Liver (tissue), 3 donors: ENCODE results near the gene CFAP74.
A peak's percentile ranks its signal among the peaks of the same experiment; 100 is the strongest.

ENCODE experiments used
- CTCF ChIP-seq: fragments of 150-350 bp; IDR thresholded peaks from 2 replicates; pipeline ENCODE4 v1.5.1; 2017; ENCODE audit warnings: improper control_type of control experiment, low read depth, low read length; ENCODE audit not compliant: missing input control
- EGR1 ChIP-seq, 2 donors: IDR thresholded peaks; 2 replicates each; pipeline ENCODE4 v1.6.1; 2016 to 2018; ENCODE audit warnings: antibody characterized with exemption in 2 of 2, low read depth in 2 of 2
- GABPA ChIP-seq, 2 donors: IDR thresholded peaks in 1 of 2; conservative IDR thresholded peaks in 1 of 2; 2 replicates each; pipeline ENCODE4 v1.6.1; 2016; ENCODE audit warnings: antibody characterized with exemption in 2 of 2, mild to moderate bottlenecking in 1 of 2, moderate library complexity in 1 of 2
- JUND ChIP-seq, 2 donors: IDR thresholded peaks; 2 replicates each; pipeline ENCODE4 v1.6.1; 2016; ENCODE audit warnings: antibody characterized with exemption in 2 of 2
- NR2F2 ChIP-seq: IDR thresholded peaks from 2 replicates; pipeline ENCODE4 v1.6.1; 2016; ENCODE audit warnings: antibody characterized with exemption
- RAD21 ChIP-seq, 2 donors: IDR thresholded peaks; 2 replicates each; pipeline ENCODE4 v1.6.1; 2016; ENCODE audit warnings: antibody characterized with exemption in 2 of 2, mild to moderate bottlenecking in 2 of 2
- RXRA ChIP-seq, 2 donors: IDR thresholded peaks; 2 replicates each; pipeline ENCODE4 v1.6.1; 2017 to 2018; ENCODE audit warnings: antibody characterized with exemption in 2 of 2, mild to moderate bottlenecking in 1 of 2
- SP1 ChIP-seq: IDR thresholded peaks from 2 replicates; pipeline ENCODE4 v1.6.1; 2018; ENCODE audit warnings: antibody characterized with exemption, mild to moderate bottlenecking
- TAF1 ChIP-seq: conservative IDR thresholded peaks from 2 replicates; pipeline ENCODE4 v1.6.1; 2016; ENCODE audit warnings: antibody characterized with exemption, mild to moderate bottlenecking
- TF ChIP-seq, protein P1 (sequence below): IDR thresholded peaks from 2 replicates; pipeline ENCODE4 v1.6.1; 2016; ENCODE audit warnings: antibody characterized with exemption, mild to moderate bottlenecking
- TF ChIP-seq, protein P2 (sequence below): IDR thresholded peaks from 2 replicates; pipeline ENCODE4 v1.6.1; 2016; ENCODE audit warnings: antibody characterized with exemption
- TF ChIP-seq, protein P3 (sequence below): IDR thresholded peaks from 2 replicates; pipeline ENCODE4 v1.6.1; 2016; ENCODE audit warnings: antibody characterized with exemption
- donor health status: healthy.
- donor health status: healthy.

DNA sequence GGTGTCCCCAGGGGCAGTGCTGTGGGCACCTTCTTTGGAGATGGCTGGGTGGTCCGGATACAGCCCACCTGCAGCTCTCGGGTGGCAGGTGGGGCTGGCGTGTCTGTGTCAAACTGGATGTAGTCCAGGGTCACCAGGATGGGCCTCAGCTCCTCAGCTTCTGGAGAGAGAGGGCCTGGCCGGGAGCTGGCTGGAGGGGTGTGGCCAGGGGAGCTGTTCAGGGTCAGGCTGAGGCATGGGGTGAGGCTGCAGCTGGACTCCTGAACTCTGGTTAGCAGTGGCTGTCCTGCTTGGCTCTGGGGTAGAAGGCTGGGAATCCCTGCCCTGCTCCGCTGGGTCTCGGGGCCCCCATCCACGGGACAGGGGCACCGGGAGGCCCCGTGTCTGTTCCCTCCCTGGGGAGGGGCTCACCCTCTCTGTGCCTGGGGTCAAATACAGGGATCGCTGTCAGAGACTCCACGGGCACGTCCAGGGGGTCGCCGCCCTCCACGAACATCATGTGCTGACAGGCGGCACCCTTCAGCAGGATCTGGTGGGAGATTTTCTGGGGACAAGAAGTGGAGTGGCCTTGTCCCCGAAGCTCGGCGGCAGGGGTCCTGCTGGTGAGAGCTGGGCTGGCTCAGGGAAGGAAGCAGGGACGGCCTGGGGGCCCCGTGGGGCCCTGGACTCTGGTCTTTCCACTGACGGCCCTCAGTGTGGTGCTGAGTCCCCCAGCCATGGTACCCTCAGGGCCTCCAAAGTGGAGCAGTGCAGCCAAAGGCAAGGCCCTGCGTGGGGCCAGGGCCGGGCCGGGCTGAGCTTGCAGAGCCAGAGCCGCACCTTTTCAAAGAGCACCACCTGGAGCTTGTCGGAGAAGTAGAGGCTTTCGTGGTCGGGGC is 80.4 kb downstream of the CFAP74 start:
- TF ChIP-seq CTCF (no peak), EGR1 (IDR thresholded peaks at IDR 0.05; ENCODE audit: low read depth in 2 of 2) (no peak), TAF1 (no peak), JUND (IDR thresholded peaks at IDR 0.05) (no peak), RAD21 (IDR thresholded peaks at IDR 0.05) (no peak), RXRA (IDR thresholded peaks at IDR 0.05) (peak; percentile 50 to 73), SP1 (peak; percentile 90), NR2F2 (no peak), GABPA (IDR thresholded peaks at IDR 0.05 in 1 of 2, conservative IDR thresholded peaks at IDR 0.05 in 1 of 2) (no peak)
- TF ChIP-seq, protein P1, sequence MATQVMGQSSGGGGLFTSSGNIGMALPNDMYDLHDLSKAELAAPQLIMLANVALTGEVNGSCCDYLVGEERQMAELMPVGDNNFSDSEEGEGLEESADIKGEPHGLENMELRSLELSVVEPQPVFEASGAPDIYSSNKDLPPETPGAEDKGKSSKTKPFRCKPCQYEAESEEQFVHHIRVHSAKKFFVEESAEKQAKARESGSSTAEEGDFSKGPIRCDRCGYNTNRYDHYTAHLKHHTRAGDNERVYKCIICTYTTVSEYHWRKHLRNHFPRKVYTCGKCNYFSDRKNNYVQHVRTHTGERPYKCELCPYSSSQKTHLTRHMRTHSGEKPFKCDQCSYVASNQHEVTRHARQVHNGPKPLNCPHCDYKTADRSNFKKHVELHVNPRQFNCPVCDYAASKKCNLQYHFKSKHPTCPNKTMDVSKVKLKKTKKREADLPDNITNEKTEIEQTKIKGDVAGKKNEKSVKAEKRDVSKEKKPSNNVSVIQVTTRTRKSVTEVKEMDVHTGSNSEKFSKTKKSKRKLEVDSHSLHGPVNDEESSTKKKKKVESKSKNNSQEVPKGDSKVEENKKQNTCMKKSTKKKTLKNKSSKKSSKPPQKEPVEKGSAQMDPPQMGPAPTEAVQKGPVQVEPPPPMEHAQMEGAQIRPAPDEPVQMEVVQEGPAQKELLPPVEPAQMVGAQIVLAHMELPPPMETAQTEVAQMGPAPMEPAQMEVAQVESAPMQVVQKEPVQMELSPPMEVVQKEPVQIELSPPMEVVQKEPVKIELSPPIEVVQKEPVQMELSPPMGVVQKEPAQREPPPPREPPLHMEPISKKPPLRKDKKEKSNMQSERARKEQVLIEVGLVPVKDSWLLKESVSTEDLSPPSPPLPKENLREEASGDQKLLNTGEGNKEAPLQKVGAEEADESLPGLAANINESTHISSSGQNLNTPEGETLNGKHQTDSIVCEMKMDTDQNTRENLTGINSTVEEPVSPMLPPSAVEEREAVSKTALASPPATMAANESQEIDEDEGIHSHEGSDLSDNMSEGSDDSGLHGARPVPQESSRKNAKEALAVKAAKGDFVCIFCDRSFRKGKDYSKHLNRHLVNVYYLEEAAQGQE: no peak
- TF ChIP-seq, protein P2, sequence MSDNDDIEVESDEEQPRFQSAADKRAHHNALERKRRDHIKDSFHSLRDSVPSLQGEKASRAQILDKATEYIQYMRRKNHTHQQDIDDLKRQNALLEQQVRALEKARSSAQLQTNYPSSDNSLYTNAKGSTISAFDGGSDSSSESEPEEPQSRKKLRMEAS: no peak
- TF ChIP-seq, protein P3, sequence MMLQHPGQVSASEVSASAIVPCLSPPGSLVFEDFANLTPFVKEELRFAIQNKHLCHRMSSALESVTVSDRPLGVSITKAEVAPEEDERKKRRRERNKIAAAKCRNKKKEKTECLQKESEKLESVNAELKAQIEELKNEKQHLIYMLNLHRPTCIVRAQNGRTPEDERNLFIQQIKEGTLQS: no peak
